Medulla oblongata (tissue), 1 donor: ENCODE results near the gene MCM10.
A peak's percentile ranks its signal among the peaks of the same experiment; 100 is the strongest.
"Not testable (repeated sequence)": the region's sequence is repeated elsewhere in the genome, so short reads cannot be mapped to it uniquely, and the experiment has no call there.

Source experiments
- DNase-seq: peaks from one replicate; pipeline ENCODE4 v3.0.0-alpha.2; 2015; ENCODE audit errors: extremely low spot score

Gene MCM10

DNA sequence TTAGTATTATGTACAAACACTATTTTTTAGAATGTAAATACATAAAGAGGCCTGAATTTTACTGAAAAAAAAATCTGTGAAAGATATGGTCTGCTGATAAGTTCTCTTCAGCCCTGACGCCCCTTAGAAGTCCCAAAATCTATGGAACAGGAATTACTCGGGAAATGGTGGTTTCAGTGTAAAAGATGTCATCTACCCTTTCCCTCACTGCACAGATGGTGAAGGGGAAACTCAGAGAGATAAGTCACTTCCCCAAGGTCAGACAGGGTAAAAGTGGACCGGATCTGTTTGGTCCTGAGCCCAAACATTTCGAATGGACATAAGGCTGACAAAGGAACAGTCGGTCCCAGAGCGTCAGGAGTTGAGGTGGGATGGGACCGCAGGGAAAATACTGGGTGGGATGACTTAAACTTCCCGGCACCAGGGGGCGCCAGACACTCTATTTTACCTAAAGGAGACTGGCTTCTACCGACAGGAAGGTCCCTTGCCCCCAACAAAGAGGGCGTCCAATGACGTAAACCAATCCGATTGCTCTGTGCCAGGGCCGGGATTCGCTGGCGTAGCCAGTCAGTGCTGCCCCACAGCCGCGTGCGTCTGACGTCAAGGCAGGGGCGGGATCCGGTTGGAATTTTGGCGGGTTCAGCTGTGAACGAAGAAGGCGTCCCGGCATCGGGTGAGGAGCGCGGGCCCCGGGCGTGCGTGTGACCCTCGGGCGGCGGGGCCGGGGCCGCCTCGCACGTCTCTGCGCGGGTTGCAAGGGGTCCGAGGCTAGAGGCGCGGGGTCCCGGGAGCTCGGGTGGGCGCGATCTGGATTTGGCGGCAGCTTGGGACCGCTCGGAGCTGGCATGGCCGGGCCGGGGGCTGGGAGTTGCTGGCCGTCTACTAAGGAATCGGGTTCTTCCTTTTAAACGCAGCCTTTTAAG, at the start of gene MCM10:
Gene MCM10, plus strand, starts transcription at position 625 of the 923 bp plus-strand sequence. CDS start 2,645 bp downstream, outside the sequence.
- DNase-seq = peak; percentile 99

GRCh38 chr10:13113544-13113943, 47.8 kb upstream of the MCM10 start:
- DNase-seq = no peak

GRCh38 chr10:13115832-13116803, 45.2 kb upstream of the MCM10 start:
- DNase-seq = no peak

DNA sequence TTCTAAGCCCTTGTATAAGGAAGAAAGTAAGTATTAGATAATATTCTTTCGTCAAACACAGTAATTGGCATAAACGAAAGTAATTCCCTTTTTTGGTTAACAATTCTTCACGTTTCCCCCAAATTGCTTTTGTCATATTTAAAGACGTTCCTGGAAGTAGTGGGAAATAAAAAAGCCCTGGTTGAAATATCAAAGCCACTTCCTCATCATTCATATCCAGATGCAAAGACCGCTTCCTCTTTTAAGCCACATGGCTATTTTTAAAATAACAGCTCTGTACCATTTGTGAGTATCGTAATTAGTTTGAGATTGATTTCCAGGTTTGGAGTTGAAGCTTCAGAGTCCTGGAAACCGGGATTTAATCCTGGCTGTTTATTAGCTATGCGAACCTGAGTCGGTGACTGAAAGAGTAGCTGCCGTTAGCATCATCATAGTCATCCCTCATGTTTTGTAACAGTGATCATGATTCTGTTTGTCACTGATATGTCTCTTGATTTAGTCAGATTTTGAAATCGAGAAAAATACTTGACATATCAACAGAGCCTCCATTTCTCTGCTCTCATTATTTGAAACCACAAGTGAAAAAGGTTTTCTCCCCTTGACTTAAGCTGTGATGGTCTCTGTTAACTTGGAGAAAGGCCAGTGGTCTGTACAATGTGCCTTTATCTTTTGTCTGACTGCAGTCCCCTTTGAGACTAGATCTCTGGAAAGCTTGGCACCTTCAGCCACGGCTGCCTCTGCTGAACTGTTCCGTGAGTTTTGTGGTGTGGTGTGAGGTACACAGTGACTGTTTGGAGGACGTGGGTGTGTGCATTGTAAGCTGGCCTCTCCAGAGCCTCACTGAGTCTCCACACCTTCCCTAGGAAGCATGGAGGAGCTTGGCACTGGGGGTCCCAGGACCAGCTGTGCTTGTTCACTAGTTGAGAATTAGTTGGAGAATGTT, 43.2 kb upstream of the MCM10 start:
- DNase-seq = peak; percentile 48

DNA sequence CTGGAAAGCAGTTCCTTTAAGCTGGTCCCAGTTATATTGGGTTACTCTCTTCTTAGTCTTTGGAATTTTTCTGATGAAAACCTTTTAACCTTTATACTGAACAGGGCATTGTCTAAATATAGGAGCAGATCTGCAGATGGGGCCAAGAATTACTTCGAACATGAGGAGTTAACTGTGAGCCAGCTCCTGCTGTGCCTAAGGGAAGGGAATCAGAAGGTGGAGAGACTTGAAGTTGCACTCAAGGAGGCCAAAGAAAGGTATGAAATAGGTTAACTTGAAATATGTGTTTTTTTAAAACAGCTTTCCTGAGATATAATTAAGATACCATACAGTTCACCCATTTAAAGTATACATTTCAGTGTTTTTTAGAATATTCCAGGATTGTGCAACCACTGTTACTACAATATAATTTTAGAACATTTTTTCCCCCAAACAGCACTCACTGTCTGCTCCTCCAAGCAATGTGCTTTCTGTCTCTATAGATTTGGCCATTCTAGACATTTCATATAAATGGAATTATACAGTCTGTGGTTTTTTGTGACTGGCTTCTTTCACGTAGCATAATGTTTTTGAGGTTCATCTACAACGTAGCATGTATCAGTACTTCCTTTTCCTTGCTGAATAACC, 42.5 kb upstream of the MCM10 start:
- no peak for DNase-seq

DNA sequence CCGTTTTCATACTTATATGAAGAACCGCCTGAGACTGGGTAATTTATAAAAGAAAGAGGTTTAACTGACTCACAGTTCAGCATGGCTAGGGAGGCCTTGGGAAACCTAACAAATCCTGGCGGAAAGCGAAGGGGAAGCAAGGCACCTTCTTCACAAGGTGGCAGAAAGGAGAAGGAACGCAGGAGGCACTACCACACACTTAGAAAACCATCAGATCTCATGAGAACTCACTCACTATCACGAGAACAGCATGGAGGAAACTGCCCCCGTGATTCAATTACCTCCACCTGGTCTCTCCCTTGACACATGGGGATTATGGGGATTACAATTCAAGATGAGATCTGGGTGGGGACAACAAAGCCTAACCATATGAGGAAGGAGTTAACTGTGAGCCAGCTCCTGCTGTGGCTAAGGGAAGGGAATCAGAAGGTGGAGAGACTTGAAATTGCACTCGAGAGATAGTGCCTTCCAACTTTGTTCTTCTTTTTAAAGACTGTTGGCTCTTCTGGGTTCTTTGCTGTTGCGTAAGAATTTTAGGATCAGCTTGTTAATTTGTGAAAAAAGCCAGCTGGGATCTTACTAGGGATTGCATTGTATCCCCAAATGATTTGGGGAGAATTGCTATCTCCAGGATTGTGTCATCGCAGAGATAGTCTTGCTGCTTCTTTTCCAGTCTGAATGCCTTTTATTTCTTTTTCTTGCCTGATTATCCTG, 40.4 kb upstream of the MCM10 start:
- DNase-seq = no peak

DNA sequence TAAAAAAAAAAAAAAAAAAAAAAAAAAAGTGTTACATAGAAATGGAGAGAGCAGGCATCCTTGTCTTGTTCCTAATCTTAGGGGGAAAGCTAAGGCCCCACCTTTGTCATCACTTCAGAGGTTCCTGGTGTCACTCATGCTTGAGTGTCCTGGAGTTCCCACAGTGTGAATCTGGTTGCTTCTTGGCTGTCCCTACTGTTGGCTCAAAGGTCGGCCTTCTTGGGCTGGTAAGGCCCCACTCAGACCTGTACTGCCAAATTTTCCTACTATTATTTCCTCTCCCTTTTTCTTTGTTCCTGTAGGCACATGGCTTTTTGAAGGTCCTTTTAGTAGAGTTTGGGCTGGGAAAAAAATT, 39.9 kb upstream of the MCM10 start:
- no peak for DNase-seq

DNA sequence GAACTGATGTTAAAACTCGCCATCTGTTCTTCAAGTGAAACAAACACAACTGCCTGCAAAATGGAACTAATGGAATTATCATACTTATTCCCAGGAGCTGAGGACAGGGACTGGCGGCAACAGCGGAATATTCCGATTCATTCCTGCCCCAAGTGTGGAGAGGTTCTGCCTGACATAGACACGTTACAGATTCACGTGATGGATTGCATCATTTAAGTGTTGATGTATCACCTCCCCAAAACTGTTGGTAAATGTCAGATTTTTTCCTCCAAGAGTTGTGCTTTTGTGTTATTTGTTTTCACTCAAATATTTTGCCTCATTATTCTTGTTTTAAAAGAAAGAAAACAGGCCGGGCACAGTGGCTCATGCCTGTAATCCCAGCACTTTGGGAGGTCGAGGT, 24.7 kb upstream of the MCM10 start:
- no peak for DNase-seq

GRCh38 chr10:13139150-13139549, 22.2 kb upstream of the MCM10 start:
- no peak for DNase-seq

DNA sequence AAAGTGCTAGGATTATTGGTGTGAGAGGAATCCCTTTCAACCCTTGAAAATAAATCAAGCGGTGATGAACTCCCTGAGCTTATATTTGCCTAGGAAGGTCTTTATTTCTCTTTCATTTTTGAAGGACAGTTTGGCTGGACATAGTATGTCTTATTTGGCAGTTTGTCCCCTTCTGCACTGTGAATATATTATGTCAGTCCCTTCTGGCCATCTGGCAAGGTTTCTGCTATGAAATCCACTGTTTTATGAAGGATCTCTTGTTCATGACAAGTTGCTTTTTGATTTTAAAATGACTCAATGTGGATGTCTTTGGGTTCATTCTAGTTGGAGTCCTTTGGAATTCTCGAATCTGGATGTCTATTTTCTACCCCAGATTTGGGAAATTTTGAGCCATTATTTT, 21.7 kb upstream of the MCM10 start:
- no peak for DNase-seq

- no peak for DNase-seq
These were observed 20.6 kb upstream of the MCM10 start for GRCh38 chr10:13140627-13141190.

GRCh38 chr10:13143766-13144165, 17.6 kb upstream of the MCM10 start:
- DNase-seq = no peak

DNA sequence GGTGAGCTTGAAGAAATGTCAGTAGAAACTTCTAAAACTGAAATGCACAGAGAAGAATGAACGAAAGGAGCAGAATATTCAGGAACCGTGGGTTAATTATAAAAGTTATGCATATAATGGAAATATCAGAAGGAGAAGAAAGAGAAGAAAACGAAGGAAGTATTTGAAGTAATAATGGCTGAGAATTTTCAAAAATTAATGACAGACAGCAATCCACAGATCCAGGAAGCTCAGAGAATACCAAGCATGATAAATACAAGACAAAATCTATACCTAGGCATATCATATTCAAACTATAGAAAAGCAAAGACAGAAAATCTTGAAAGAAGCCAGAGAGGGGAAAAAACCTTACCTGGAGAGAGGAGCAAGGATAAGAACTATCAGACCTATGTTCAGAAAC, 16.5 kb upstream of the MCM10 start:
- no peak for DNase-seq

DNA sequence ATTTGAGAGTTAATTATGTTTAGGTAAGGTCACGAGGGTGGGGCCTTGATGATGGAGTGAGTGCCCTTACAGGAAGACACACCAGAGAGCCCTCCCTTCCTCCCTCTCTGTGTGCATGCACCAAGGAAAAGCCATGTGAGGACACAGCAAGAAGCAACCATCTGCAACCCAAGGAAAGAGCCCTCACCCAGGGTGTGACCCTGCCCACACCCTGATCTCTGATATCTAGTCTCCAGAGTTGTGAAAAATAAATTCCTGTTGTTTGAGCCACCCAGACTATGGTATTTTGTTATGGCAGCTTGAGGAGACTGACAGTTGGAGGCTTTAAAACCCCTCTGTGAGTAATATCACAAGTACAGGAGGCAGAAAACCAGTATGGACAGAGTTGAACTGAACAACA, 15.0 kb upstream of the MCM10 start:
- no peak for DNase-seq

DNA sequence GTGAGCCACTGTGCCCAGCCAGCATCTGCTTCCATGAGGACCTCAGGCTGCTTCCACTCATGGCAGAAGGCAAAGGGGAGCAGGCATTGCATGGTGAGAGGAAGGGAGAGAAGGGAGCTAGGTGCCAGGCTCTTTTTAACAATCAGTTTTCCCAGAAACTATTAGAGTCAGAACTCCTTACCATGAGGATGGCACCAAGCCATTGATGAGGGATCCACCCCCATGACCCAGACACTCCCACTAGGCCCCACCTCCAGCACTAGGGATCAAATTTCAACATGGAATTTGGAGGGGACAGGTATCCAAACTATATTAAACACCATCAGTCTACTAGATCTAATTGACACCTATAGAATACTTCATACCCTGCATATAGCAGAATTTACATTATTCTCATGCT, 14.2 kb upstream of the MCM10 start:
- DNase-seq = no peak

DNA sequence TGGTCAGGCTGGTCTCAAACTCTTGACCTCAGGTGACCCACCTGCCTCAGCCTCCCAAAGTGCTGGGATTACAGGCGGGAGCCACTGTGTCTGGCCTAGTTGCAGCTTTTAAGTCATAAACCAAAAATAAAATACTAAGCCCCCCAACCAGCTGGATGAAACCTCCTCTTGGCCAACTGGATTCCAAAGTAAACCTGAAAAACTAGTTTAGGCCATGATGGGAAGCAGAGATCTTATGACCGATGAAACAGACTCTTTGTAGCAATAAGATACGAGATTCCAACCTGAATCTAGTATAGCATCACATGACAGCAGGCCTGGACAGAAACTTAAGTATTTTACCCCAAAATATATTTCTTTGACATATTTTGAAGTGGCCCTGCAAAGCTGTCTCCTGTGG, 9.1 kb upstream of the MCM10 start:
- DNase-seq = no peak

DNA sequence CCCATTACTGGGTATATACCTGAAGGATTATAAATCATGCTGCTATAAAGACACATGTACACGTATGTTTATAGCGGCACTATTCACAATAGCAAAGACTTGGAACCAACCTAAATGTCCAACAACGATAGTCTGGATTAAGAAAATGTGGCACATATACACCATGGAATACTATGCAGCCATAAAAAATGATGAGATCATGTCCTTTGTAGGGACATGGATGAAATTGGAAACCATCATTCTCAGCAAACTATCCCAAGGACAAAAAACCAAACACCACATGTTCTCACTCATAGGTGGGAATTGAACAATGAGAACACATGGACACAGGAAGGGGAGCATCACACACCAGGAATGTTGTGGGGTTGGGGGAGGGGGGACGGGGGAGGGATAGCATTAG, 5.5 kb upstream of the MCM10 start:
- not testable (repeated sequence) for DNase-seq

GRCh38 chr10:13158401-13158800, 3.0 kb upstream of the MCM10 start:
- DNase-seq = no peak

GRCh38 chr10:13161857-13162271, 506 bp downstream of the MCM10 start:
- DNase-seq = no peak

- DNase-seq = no peak
These were observed 2.5 kb downstream of the MCM10 start for GRCh38 chr10:13163859-13164258.
